ENCODE data around the gene RIPK3. TPM values are rescaled to one million over a fixed set of nuclear protein-coding genes. Genes with fewer than 3 reads are reported as not detected.

Gene RIPK3
- polyA plus RNA-seq, 2 of the 4 experiments (the other 2 are of a cell fraction), result not detected

DNA sequence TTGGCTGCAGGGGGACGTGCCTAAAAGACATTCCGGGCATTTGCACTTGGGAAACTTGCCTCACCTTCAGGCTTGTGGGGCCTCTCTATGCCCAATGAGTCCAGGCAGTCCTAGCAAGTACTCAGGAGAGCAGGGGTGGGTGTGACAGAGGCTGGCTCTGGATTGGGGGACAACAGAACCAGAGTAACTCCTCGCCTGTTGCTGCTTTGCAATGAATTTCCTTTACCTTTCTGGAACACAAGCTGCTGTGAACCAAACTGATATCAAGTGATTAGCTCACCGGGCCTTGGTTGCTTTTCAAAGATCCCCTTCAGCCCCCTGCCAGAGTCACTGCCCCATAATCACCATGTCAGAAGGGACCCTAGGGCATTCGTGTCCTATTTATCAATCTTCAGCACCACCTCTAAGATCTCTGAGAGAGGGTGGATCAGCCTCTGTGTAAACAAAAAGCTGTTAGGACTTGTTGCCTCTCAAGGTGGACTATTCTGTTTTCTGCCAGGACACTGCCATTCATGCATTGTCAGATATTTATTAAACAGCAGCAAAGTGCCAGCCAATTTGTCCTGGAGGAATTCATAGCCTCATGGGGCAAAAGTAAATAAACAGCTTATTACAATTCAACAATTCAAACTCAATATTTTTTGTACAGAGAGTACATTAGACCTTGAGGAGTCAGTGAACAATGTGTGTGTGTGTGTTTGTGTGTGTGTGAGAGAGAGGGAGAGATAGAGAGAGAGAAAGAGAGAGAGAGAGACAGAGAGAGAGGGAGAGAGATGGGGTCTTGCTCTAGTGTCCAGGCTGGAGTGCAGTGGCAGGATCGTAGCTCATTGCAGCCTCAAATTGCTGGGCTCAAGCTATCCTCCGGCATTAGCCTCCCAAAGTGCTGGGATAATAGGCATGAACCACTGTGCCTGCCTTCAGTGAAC is 39.5 kb upstream of the RIPK3 start:
- WGBS (ENCODE audit: missing lambda C conversion rate), result 74% methylated on average over 7 of the region's 7 CpGs
- ATAC-seq (no peak), DNase-seq (ENCODE audit: low read depth in 1 of 2, low spot score in 1 of 2) (no peak), FAIRE-seq (no peak)
- TF ChIP-seq, protein P1, sequence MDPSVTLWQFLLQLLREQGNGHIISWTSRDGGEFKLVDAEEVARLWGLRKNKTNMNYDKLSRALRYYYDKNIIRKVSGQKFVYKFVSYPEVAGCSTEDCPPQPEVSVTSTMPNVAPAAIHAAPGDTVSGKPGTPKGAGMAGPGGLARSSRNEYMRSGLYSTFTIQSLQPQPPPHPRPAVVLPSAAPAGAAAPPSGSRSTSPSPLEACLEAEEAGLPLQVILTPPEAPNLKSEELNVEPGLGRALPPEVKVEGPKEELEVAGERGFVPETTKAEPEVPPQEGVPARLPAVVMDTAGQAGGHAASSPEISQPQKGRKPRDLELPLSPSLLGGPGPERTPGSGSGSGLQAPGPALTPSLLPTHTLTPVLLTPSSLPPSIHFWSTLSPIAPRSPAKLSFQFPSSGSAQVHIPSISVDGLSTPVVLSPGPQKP (IDR thresholded peaks at IDR 0.05; ENCODE audit: low read depth, low read length), result no peak
- TF ChIP-seq BHLHE40 (IDR thresholded peaks at IDR 0.05; ENCODE audit: low read depth, low read length) (no peak), NPAS2 (CRISPR knock-in tag; IDR thresholded peaks at IDR 0.05; ENCODE audit: borderline replicate concordance) (no peak), TFCP2L1 (CRISPR knock-in tag; IDR thresholded peaks at IDR 0.05) (no peak), CHD4 (IDR thresholded peaks at IDR 0.05; ENCODE audit: borderline replicate concordance) (no peak), RARB (CRISPR knock-in tag; IDR thresholded peaks at IDR 0.05) (no peak), PHF8 (IDR thresholded peaks at IDR 0.05; ENCODE audit: borderline replicate concordance, low read depth) (no peak), ESRRA (IDR thresholded peaks at IDR 0.05; ENCODE audit: borderline replicate concordance, low read length) (no peak), KDM1A (IDR thresholded peaks at IDR 0.05; ENCODE audit: low read depth) (no peak), CBX8 (IDR thresholded peaks at IDR 0.05) (no peak), ZNF302 (CRISPR knock-in tag; IDR thresholded peaks at IDR 0.05) (no peak), EHMT2 (IDR thresholded peaks at IDR 0.05; ENCODE audit: low read depth) (no peak)
- TF ChIP-seq, protein P2, sequence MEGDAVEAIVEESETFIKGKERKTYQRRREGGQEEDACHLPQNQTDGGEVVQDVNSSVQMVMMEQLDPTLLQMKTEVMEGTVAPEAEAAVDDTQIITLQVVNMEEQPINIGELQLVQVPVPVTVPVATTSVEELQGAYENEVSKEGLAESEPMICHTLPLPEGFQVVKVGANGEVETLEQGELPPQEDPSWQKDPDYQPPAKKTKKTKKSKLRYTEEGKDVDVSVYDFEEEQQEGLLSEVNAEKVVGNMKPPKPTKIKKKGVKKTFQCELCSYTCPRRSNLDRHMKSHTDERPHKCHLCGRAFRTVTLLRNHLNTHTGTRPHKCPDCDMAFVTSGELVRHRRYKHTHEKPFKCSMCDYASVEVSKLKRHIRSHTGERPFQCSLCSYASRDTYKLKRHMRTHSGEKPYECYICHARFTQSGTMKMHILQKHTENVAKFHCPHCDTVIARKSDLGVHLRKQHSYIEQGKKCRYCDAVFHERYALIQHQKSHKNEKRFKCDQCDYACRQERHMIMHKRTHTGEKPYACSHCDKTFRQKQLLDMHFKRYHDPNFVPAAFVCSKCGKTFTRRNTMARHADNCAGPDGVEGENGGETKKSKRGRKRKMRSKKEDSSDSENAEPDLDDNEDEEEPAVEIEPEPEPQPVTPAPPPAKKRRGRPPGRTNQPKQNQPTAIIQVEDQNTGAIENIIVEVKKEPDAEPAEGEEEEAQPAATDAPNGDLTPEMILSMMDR (IDR thresholded peaks at IDR 0.05), result no peak
- TF ChIP-seq, protein P3, sequence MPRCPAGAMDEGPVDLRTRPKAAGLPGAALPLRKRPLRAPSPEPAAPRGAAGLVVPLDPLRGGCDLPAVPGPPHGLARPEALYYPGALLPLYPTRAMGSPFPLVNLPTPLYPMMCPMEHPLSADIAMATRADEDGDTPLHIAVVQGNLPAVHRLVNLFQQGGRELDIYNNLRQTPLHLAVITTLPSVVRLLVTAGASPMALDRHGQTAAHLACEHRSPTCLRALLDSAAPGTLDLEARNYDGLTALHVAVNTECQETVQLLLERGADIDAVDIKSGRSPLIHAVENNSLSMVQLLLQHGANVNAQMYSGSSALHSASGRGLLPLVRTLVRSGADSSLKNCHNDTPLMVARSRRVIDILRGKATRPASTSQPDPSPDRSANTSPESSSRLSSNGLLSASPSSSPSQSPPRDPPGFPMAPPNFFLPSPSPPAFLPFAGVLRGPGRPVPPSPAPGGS (IDR thresholded peaks at IDR 0.05), result no peak
- TF ChIP-seq, protein P4, sequence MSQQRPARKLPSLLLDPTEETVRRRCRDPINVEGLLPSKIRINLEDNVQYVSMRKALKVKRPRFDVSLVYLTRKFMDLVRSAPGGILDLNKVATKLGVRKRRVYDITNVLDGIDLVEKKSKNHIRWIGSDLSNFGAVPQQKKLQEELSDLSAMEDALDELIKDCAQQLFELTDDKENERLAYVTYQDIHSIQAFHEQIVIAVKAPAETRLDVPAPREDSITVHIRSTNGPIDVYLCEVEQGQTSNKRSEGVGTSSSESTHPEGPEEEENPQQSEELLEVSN (IDR thresholded peaks at IDR 0.05; ENCODE audit: borderline replicate concordance, low read depth), result no peak
- TF ChIP-seq, protein P5, sequence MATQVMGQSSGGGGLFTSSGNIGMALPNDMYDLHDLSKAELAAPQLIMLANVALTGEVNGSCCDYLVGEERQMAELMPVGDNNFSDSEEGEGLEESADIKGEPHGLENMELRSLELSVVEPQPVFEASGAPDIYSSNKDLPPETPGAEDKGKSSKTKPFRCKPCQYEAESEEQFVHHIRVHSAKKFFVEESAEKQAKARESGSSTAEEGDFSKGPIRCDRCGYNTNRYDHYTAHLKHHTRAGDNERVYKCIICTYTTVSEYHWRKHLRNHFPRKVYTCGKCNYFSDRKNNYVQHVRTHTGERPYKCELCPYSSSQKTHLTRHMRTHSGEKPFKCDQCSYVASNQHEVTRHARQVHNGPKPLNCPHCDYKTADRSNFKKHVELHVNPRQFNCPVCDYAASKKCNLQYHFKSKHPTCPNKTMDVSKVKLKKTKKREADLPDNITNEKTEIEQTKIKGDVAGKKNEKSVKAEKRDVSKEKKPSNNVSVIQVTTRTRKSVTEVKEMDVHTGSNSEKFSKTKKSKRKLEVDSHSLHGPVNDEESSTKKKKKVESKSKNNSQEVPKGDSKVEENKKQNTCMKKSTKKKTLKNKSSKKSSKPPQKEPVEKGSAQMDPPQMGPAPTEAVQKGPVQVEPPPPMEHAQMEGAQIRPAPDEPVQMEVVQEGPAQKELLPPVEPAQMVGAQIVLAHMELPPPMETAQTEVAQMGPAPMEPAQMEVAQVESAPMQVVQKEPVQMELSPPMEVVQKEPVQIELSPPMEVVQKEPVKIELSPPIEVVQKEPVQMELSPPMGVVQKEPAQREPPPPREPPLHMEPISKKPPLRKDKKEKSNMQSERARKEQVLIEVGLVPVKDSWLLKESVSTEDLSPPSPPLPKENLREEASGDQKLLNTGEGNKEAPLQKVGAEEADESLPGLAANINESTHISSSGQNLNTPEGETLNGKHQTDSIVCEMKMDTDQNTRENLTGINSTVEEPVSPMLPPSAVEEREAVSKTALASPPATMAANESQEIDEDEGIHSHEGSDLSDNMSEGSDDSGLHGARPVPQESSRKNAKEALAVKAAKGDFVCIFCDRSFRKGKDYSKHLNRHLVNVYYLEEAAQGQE (IDR thresholded peaks at IDR 0.05), result no peak
- TF ChIP-seq, protein P6, sequence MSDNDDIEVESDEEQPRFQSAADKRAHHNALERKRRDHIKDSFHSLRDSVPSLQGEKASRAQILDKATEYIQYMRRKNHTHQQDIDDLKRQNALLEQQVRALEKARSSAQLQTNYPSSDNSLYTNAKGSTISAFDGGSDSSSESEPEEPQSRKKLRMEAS (IDR thresholded peaks at IDR 0.05), result no peak
- Histone ChIP-seq H3K9me3 (no peaks in the 10 kb centered on the region), H3K4me1 (no peaks in the 10 kb centered on the region), H3K4me2 (no peak overlapping the region), H3K4me3 (no peak overlapping the region), H3K27ac (no peak overlapping the region)
- ChIA-PET POLR2A (interaction anchor here (1.5 kb wide), 1 partner anchor 50 kb away, joined by 5 read pairs; the partner anchor contains the start of genes CBLN3 and KHNYN), CTCF (interaction anchor here (0.9 to 3.7 kb wide), 10 partner anchors 12 to 71 kb away, joined by 3 to 20 read pairs (median 6); partner anchors contain the start of genes ADCY4 and CIDEB)
